SK-N-MC (cell line): Measurements from ENCODE around the gene IL4R.

Experiments used
- EZH2 ChIP-seq: fragments of 200-600 bp; sonication (generic); IDR thresholded peaks from one replicate; pipeline ENCODE4 v1.6.1; 2017; ENCODE audit warnings: antibody characterized with exemption
- POLR2AphosphoS5 ChIP-seq: IDR thresholded peaks from 2 replicates; pipeline ENCODE4 v1.6.1; 2012; ENCODE audit warnings: mild to moderate bottlenecking, low read depth, low read length, borderline replicate concordance

DNA sequence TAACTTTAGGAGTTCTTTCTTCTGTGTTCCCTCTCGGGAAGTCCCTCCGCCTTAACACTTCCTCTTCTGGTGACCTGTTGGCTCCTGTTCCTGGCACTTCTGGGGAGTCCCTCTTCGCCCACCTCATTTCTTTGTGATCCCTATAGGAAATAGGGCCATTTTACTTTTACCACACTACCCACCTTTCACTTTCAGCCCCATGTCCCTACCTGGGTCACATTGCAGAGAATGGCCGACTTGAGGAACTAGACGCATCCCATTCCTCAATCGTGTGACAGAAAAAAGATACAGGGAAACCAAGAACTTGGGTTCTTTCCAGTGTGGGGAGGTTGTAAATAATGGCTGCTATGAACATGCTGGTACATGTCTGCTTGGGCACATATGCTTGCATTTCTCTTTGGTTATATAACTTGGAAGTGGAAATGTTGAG, 94.8 kb downstream of the IL4R start:
- no peak for TF ChIP-seq POLR2AphosphoS5
- TF ChIP-seq EZH2: no peak
